Suprapubic skin (tissue), 4 donors: Measurements from ENCODE around the gene TAOK1. TPM values are rescaled to one million over a fixed set of nuclear protein-coding genes. Genes with fewer than 3 reads are reported as not detected.

Experiments
- DNase-seq, 2 donors: peaks; one replicate each; pipeline ENCODE4 v3.0.0-alpha.2; 2019; ENCODE audit warnings: low spot score in 2 of 2
- H3K27ac ChIP-seq: fragments of 200-600 bp; sonication (generic); one replicate; pipeline ENCODE4 v1.5.1; 2019
- H3K27me3 ChIP-seq: fragments of 200-600 bp; sonication (generic); one replicate; pipeline ENCODE4 v1.5.1; 2019
- H3K36me3 ChIP-seq: fragments of 200-600 bp; sonication (generic); one replicate; pipeline ENCODE4 v1.5.1; 2019
- H3K4me1 ChIP-seq: fragments of 200-600 bp; sonication (generic); one replicate; pipeline ENCODE4 v1.5.1; 2019
- H3K4me3 ChIP-seq: fragments of 200-600 bp; sonication (generic); one replicate; pipeline ENCODE4 v1.5.1; 2019; ENCODE audit warnings: mild to moderate bottlenecking
- H3K9me3 ChIP-seq: fragments of 200-600 bp; sonication (generic); one replicate; pipeline ENCODE4 v1.5.1; 2019
- CTCF ChIP-seq, 2 donors: fragments of 200-600 bp in 1 of 2; fragments of 450-650 bp in 1 of 2; sonication (generic) in 1 of 2; IDR thresholded peaks; one replicate each; pipeline ENCODE4 v1.5.1; 2016 to 2019; ENCODE audit warnings: antibody characterized with exemption in 2 of 2, mild to moderate bottlenecking in 1 of 2, moderate library complexity in 1 of 2
- EP300 ChIP-seq: sonication (generic); formaldehyde crosslinking; IDR thresholded peaks from one replicate; pipeline ENCODE4 v1.6.1; 2017; ENCODE audit warnings: antibody characterized with exemption
- POLR2A ChIP-seq, 2 donors: fragments of 450-650 bp; IDR thresholded peaks; one replicate each; pipeline ENCODE4 v1.6.1; 2017; ENCODE audit warnings: antibody characterized with exemption in 2 of 2, mild to moderate bottlenecking in 2 of 2, moderate library complexity in 2 of 2
- POLR2AphosphoS5 ChIP-seq, 3 donors: sonication (generic); formaldehyde crosslinking; IDR thresholded peaks; one replicate each; pipeline ENCODE4 v1.6.1; 2017; ENCODE audit warnings: antibody characterized with exemption in 3 of 3
- WGBS: methylation state at CpG from one replicate; pipeline ENCODE4 v1.1.5; 2018; 5-methylcytosine and 5-hydroxymethylcytosine counted together
- total RNA-seq, 4 donors: library from RNA; depleted of rRNA; stranded (reverse); fragments of >200 nt; gene quantifications; one replicate each; pipeline ENCODE4 v1.1.0, GENCODE V29; 2016

TAOK1 gene
- total RNA-seq, 4 donors from 2014 or later: 42.1 to 58.3 (median 51.2) TPM

DNA sequence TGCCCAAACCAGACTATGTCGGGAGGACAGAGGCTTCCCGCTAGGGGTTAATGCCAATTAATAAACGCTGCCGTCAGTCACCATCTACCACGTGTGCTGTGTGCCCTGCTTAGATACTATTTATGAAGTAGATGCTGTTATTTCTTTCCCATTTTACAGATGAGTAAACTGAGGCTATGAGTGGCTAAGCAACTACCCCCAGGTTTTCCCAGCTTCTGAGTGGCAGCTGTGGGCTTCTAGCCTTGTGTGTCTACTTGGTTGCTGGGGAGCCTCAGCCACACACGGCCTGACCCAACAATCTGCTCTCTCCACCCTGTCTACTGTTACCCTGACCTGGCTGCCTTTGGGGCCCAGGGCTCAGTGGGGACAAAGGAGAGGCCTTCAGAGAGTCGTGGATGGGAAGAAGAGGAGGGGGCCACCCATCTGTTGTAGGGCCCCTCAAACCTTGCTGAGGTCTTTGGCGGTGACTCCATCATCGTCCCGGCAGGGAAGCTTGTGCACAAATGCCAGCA is 192.1 kb downstream of the TAOK1 start:
- 82% methylated on average over 6 of the region's 10 CpGs for WGBS
- H3K4me1 ChIP-seq: peaks cover 82% of the 10 kb centered on the region
- no peaks in the 10 kb centered on the region for H3K27me3 ChIP-seq
- no peak overlapping the region for H3K4me3 ChIP-seq
- H3K9me3 ChIP-seq: no peaks in the 10 kb centered on the region
- no peak overlapping the region for H3K27ac ChIP-seq
- no peak for DNase-seq
- TF ChIP-seq POLR2AphosphoS5 (IDR thresholded peaks at IDR 0.05): no peak
- no peak for TF ChIP-seq POLR2A (IDR thresholded peaks at IDR 0.05)
- no peak for TF ChIP-seq EP300
- H3K36me3 ChIP-seq: peaks cover 31% of the 10 kb centered on the region

DNA sequence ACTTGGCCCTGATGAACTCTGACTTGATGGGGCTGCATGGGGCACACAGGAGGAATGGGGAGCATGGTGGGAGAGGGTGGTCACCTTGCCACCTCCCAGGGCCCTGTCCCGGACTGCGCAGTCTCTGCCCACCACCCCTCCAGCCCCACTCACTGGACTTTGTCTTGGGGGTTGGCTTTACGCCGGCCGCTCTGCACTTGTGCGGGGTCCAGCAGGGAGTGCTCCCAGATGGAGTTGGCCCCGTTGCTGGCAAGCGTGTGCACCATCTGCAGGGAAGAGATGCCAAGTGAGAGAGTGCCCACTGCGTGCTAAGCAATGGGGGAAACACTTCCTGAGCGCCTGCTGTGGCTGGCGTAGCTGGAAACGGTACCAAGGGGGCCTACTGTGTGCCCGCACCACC is 192.6 kb downstream of the TAOK1 start:
- no peaks in the 10 kb centered on the region for H3K9me3 ChIP-seq
- H3K27me3 ChIP-seq: no peaks in the 10 kb centered on the region
- no peak overlapping the region for H3K4me3 ChIP-seq
- H3K27ac ChIP-seq: no peak overlapping the region
- no peak for TF ChIP-seq CTCF (IDR thresholded peaks at IDR 0.05)
- no peak for TF ChIP-seq POLR2A (IDR thresholded peaks at IDR 0.05)
- TF ChIP-seq POLR2AphosphoS5 (IDR thresholded peaks at IDR 0.05): no peak
- TF ChIP-seq EP300: no peak
- H3K4me1 ChIP-seq: peaks cover 82% of the 10 kb centered on the region
- H3K36me3 ChIP-seq: peaks cover 26% of the 10 kb centered on the region
- no peak for DNase-seq
- 77% methylated on average over 11 of the region's 13 CpGs for whole genome bisulfite sequencing

- no peaks in the 10 kb centered on the region for H3K9me3 ChIP-seq
- H3K4me3 ChIP-seq: no peak overlapping the region
- H3K36me3 ChIP-seq: peaks cover 18% of the 10 kb centered on the region
- DNase-seq: peak in 1 of 2 donors; percentile 68
- H3K27me3 ChIP-seq: no peaks in the 10 kb centered on the region
- H3K4me1 ChIP-seq: peaks cover 86% of the 10 kb centered on the region
- peak overlapping the region; percentile 66 for H3K27ac ChIP-seq
- 22% methylated on average over 3 of the region's 16 CpGs for WGBS
- TF ChIP-seq POLR2A (IDR thresholded peaks at IDR 0.05): no peak
- no peak for TF ChIP-seq POLR2AphosphoS5 (IDR thresholded peaks at IDR 0.05)
- TF ChIP-seq EP300: no peak
- TF ChIP-seq CTCF (IDR thresholded peaks at IDR 0.05): no peak
Measured at GRCh38 chr17:29583324-29584248, 193.4 kb downstream of the TAOK1 start.

DNA sequence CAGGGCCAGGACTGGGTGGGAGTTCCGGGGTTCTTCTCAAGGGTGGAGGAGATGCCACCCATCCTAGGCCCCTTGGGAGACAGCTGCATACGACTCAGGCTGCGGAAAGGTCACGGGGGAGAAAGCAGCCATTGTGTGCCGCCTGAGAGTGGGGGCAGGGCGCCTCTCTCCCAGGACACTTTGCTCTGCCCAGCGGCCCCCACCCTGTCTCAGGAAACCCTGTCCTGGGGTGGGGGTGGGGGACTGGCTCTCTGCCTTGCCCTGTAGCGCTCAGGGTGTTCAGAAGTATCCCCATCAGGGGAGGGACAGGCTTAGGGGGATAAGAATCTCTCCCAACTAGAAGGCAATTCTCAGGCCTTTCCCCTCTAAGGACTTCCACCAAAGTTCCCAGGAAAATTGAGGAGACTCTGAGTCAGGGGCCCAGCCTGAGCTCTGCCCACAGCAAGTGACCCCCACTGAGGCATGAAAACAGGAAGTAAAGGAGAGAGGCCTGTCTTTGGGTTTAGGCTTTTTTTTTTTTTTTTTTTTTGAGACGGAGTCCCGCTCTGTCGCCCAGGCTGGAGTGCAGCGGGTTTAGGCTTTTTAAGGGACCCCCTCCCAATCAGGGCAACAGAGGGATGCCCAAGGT is 194.4 kb downstream of the TAOK1 start:
- no peaks in the 10 kb centered on the region for H3K9me3 ChIP-seq
- WGBS: 88% methylated on average over 9 of the region's 12 CpGs
- H3K36me3 ChIP-seq: peaks cover 11% of the 10 kb centered on the region
- no peak for TF ChIP-seq EP300
- no peak for TF ChIP-seq CTCF (IDR thresholded peaks at IDR 0.05)
- TF ChIP-seq POLR2A (IDR thresholded peaks at IDR 0.05): no peak
- TF ChIP-seq POLR2AphosphoS5 (IDR thresholded peaks at IDR 0.05): no peak
- H3K27me3 ChIP-seq: no peaks in the 10 kb centered on the region
- peak overlapping the region; percentile 66 for H3K27ac ChIP-seq
- peaks cover 89% of the 10 kb centered on the region for H3K4me1 ChIP-seq
- H3K4me3 ChIP-seq: peak overlapping the region; percentile 32
- peak in 1 of 2 donors; percentile 61 for DNase-seq

DNA sequence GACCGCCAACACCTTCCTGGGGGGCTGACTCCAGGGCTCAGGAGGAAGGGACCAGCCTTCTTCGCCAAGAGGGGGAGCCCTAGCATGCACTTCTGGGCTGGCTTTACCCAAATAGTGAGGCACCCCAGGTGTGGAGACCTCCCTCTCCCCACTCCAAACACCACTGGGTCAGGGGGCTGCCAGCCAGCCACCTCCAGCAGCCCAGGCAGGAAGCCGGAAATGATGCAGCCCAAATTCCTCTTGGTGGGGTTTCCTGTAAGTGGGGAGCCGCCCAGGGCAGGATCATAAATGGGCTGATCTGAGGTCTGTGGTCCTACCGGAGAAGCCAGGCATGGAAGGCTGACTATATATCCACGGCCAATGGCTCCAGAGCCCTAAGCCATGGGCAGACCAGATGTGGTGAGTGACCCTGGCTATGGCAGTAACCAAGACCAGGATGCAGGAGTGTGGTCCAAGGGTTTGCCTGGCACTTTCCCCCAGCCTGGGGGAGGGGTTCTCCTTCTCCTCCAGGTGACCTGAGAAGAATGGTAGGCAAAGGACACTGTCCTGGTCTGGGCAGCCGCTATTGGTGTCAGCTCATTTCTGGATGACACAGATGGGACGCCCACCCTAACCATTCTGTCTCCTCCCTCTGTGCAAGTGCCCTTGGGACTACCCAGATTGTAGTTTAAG is 195.1 kb downstream of the TAOK1 start:
- DNase-seq: peak in 1 of 2 donors; percentile 71
- H3K4me3 ChIP-seq: peak overlapping the region; percentile 32
- 77% methylated on average over 7 of the region's 8 CpGs for WGBS
- H3K36me3 ChIP-seq: peaks cover 7% of the 10 kb centered on the region
- TF ChIP-seq POLR2AphosphoS5 (IDR thresholded peaks at IDR 0.05): peak in 1 of 3 donors; percentile 9
- no peak for TF ChIP-seq EP300
- H3K27ac ChIP-seq: peak overlapping the region; percentile 66
- H3K27me3 ChIP-seq: no peaks in the 10 kb centered on the region
- H3K9me3 ChIP-seq: no peaks in the 10 kb centered on the region
- peaks cover 90% of the 10 kb centered on the region for H3K4me1 ChIP-seq
